LNCAP (cell line): ENCODE measurements around the gene UNC5C.

Experiments used
- CTCF ChIP-seq: fragments of 450-650 bp; IDR thresholded peaks from 2 replicates; pipeline ENCODE4 v1.5.1; 2017; ENCODE audit warnings: mild to moderate bottlenecking

Gene UNC5C

GRCh38 chr4:95158045-95158444 is 390.7 kb downstream of the UNC5C start:
- TF ChIP-seq CTCF: no peak

GRCh38 chr4:95157596-95157995 is 391.2 kb downstream of the UNC5C start:
- no peak for TF ChIP-seq CTCF

DNA sequence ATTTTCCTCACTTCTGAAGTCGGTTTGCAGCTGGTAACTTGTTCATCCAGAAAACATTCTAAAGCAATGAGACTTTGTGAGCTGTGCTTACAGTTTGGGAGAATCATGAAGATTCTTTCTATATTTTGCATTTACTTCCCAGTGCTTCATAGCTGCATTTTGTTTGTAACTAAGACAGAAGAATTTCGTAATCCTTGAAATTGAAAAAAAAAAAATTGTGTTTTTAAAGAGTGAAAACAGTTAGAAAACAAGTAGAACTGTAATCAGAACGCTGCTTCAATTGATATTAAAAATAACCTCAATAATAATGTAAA is 392.4 kb downstream of the UNC5C start:
- TF ChIP-seq CTCF: no peak

GRCh38 chr4:95155759-95156451 is 392.9 kb downstream of the UNC5C start:
- peak; percentile 66 for TF ChIP-seq CTCF

DNA sequence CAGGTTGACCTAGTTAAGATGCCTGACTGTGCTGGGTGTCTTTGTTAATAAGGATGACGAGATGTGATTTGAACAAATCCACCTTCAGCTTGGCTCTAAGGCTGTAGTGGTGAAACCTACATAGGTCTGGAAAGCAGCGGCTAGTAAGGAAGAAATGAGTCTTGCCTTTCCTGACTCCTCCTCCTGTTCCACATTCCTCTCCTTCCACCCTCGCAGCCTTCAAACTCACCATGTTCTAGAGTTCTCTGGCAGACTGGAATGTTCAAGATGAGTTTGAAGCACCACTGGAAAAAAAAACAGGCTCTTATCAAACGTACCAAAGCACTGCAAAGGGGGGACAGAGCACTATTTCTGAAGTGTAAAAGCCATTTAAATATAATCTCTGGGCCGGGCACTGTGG is 395.6 kb downstream of the UNC5C start:
- no peak for TF ChIP-seq CTCF

GRCh38 chr4:95151255-95151654 is 397.5 kb downstream of the UNC5C start:
- TF ChIP-seq CTCF: no peak

DNA sequence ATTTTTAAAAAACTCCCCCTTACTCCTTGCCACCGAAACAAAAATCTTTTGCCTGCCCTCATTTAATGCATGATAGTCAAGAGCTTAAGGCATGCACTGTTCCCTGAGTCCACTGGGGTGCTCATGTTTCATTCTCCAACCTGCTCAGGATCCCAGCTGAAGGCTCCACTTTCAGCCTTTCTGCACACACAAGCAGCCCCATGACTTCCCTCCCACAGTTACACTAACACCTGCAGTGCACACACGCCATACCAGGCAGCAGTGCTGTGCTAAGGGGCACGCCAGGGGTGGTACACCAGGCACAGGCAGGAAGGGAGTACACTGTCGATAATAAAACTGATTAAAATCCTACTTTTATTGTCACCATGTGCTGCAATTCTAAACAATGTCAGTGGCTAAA is 405.8 kb downstream of the UNC5C start:
- no peak for TF ChIP-seq CTCF

DNA sequence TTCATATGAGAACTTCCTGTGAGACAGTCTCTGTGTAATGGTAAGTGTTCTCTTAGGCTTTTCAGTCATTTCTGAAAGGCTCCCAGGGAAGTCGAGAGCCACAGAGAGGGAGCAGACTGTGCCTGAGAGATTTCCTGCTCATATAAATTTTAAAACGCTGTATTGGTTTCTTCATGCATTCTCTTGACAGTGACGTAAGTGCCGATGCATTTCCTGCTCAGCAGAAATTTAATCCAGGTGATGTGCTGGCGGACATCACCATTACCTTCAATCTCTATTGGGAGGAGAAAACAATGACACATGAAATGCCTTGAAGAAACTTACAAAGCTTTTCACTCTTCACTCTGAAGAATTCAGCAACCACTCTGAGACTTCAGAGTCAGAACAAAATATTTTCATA is 407.4 kb downstream of the UNC5C start:
- no peak for TF ChIP-seq CTCF
